DMS114 treated with DMSO at 0.1 percent for 48 hours (cell line): Measurements from ENCODE around the gene CWC27.

ENCODE experiments used
- DNase-seq: peaks from one replicate; lab custom pipeline; 2025; ENCODE audit not compliant: unreplicated experiment; lab: John Stamatoyannopoulos, UW

CWC27 gene

DNA sequence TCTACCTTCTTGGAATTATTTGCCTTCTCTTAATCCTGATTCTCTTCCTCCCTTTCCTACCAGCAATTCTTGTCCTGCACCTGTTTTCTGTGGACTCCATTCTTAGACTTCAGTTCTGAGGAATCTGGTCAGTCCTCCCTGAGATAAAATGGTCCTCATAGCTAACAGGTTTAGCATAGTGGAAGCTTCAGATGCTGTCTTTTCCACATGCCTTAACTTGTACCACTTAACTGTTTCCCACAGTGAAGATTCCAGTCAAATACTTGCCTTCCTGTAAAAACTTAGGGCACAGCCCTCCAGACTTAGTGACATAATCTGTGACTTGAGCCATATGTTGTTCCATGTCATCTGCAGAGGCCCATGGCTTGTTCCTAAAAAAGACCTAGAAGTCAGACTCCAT, 261.3 kb downstream of the CWC27 start:
- no peak for DNase-seq

DNA sequence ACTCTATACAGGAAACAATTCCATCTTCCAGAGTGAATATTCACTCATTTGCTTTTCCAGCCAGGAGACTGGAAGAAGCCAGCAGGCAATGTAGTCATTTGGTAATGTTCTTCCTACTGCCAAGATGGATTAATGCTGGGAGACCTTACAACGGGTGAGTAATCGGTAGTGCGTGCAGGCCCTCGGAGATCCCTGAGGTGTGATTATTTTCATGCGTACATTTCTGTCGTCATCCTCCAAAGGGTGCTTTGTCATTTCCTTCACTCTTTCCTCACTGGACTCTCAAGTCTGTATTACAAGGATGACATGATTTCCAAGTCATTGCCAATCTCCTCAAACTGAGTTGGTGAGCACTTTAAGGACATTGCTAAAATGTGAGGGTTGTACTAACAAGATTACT, 263.5 kb downstream of the CWC27 start:
- DNase-seq, result no peak

DNA sequence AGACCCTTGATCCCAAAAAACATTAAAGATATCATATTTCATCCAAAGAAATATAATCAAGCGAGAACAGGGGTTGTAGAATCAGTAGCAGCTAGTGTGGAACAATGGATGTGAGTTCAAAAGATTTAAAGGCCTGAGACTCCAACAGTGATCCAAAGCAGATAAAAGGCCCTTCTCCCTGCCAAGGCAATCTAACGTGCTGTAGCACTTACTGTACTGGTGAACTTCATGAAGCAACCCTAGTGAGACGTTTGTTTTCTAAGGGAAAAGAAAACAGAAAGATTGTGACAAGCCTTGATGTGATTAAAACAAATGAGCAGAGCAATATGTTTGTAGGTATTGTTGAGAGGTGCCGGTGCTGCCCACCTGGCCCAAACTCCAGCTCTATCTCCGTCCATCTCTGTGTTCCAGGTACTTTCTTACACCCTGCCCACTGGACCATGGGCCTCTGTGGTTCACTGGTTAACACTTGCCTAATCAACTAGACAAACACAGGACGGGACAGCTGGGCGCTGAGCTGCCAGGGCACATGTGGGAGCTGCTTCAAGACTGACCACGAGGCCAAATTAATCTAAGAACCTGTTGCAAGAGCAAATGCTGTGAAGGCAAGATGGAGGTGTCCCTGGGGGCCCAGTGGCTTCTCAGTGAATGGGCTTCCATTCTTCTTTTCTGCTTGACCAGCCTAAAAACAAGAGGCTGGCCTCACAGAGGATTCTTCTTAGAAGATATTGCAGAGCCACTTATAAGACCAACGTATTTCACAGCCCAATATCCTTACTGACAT, 265.5 kb downstream of the CWC27 start:
- DNase-seq, result no peak

DNA sequence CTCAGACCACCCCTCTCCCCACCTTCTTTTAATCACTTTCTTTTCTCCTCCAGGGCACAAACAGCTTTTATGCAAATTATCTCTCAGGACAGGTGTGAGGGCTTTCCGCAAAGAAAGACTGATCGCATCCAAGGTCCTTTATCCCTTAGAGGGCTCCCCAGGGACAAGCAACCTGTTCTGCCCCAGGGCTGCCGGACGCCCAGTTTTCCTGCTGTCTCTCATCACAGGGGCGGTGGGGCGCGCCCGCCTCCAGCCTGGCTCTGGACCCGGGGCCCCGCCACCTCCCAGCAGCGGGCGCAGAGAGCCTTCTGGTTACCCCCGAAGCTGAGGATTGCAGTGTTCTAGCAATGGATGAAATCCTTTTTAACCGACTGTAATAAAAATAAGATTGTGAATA, 266.1 kb downstream of the CWC27 start:
- no peak for DNase-seq

DNA sequence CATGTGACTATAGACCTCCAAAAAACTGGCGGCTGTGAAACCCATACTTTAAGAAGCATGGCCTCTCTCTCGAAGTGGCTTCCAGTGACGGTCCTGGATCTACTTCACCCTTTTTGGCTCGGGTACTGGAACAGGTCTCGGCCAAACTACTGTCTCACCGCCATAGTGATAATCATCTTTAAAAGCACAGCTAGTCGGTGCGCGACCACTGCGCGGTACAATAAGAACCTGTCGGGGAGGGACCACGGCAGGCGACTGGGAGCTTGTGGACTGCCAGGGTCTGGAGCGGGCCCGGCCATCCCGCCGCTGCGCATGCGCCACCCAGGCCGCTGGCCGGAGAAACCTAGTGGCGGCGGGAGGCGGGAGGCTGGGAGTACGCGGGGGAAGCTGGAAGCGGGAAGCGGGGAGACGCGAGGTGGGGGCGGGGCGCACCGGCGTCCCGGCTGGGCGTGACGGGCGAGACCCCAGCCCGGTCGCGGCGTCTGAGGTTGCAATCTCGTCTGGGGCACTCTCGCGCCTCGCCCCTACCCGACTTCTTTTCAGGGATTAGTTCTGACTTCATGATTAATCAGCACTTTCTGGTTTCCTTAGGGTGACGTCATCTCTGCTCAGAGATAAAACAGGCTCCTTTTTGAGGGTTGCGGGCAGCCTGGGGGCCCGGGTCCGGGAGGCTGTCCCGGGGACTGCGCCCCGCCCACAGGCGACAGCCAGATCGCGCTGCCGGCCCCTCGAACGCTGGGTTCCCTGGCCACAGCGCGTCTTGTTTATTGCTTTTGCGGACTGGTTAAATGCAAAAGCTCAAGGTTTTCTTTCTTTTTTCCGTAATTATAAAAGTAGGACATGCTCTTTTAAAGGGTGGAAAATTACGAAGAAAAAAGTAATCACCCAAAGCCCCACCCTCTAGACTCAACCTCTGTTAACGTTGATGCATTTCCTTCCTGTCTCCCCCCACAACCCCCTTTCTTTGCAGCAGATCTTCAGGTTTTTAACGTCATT, 266.8 kb downstream of the CWC27 start:
- peak; percentile 71 for DNase-seq

DNA sequence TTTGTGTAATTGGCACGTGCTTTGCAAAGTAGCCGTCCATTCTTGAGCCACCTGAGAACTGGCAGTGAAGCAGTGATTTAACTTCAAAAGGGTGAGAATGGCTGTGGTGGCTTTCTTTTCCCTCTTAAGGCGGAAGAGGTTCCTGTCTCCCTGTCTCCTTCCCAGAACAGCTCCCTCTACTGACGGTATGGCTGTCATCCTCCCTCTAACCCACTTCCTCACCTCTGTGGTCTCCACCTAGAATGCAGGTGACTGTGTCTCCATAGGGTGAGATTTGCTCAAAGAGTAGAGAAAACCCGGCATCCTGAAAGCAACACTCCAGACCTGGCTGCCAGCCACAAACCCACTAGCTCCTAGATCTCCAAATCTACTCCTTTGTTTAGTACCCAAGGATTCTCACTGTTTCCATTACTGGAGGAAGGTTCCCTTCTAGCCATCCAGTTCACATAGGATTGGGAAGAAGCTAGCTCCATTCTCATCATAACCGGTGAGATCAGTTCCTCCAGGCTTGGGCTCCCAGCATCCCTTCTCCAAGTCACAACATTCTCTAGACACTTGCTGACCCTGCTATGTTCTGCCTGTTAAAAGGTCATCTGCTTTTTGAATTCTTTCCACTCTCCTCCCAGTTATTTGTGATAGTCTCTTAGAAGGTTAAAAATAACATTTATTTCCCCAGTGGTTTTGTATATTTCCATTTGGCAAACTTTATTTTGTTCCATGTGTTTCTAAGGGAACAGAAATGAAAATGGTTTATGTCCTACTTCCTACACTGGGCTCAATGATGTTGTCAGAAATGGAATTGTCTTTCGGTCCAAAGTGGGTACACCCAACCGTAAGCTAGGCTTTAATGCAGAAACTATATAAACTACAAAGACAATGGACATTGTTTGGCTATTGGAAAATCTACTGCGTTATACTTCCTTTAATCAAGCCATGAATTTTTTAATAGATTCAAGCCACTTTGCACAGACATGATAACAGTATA, 269.4 kb downstream of the CWC27 start:
- DNase-seq, result no peak

DNA sequence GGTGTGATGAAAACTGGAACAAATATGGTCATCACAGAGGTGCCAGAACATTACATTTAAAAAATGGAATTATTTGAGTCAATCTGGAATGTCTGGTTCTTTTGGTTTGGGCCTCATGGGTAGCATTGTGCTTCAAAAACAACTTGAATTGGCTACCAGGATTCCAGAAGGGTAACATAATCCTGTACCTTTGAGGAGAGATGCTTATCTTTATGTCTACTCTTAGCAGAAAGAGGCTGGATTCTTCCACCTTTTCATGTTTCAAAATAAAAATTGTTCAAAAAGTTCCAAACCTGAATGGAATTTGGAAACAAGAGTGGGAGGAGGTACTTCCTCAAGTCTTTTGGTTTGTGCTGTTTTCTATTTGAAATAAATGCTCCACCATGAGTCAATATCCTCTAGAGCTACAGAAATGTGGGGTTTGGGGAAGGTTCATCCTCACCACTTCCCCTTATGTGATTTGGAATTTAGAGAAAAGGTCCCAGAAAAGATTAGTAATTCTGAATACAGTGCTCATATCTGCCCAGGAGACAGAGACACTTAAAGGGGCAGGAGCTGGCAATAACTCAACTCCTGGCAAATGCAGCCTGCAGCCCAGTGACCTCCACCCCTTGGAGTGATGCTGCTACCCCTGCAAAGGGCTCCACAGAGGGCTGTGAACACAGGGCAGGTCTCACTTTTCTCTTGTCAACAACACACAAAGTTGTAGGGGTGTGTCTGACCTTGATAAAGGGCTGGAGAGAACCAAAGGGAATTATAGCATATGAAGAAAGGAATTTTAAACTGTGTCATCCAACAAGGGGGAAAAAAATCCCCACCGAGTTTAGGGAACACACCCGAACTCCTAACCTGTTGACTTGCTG, 272.8 kb downstream of the CWC27 start:
- no peak for DNase-seq

DNA sequence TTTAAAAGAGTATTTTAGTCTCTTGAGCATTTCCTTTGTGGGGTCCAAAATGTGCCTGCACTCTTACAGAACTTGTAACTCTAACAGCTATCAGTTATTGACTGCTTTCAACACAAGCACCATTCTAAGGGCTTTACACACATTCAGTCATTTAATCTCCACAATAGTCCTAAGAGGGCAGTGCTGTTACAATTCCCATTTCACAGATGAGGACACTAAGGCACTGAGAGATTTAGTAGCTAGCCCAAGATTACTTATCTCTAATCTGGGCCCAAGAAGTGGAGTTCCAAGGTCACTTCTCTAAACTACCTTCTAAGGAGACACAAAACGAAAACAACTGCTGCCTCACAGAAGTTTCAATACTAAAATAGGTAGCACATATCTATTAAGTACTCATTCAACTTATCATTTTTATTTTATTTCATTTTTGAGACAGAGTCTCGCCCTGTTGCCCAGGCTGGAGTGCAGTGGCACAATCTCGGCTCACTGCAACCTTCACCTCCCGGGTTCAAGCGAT, 275.2 kb downstream of the CWC27 start:
- DNase-seq, result no peak

DNA sequence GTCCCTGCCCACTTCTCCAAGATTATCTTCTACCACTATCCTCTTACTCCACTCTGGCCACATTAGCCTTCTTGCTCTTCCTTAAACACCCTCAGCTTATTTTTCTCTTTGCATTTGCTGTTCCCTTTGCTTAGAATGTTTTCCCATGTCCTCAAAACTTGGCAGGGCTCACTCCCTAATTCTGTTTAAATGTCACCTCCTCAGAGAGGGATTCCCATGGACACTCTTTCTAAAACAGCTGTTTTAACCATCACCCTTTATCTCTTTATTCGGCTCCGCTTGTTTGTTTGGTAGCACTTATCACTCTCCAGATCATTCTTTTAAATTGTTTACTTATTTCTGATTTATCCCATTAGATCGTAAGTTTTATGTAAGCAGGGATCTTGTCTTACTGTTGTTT, 278.5 kb downstream of the CWC27 start:
- DNase-seq, result no peak

DNA sequence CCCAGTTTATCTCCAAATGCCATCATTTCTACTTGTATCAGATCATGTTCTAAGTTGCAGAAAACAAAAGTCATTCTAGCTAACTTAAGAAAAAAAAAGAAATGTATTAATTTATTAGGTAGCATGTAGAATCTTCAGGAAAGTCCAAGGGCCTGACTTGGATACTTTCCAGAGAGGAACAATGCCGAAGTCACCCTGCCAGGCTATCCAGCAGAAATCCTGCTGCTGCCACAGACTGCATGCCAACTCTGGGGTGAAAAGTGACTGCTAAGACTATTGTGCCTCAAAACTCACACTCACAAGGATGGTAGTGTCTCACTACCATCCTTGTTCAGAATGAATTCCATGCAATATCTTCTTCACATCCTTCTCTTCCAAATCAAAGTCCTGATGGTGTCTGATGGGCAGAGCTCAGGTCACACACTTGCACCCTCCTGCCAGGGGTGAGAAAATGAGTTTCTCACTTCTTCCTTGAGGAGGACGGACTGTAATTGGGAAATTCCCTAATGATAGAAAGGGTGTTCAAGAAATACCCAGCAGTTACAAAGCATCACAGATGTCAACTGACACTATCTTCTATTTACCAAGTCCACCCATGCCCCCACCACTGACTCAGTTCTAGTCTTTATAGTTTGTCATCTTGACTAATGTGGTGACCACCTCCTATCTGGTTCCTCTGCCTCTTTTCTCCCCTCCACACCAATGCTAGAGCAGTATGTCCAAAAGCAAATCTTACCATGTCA, 279.4 kb downstream of the CWC27 start:
- DNase-seq, result no peak

DNA sequence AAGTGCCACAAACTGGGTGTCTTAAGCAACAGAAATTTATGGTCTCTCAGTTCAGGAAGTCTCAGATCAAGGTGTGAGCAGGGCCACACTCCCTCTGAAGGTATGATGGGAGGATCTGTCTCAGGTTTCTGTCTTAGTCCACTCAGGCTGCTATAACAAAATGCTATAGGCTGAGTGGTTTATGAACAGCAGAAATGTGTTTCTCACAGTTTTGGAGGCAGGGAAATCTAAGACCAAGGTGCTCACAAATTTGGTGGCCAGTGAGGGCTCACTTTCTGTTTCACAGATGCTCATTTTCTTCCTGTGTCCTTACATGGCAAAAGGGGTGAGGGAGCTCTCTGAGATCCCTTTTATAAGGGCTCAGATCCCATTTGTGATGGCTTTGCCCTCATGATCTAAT, 281.4 kb downstream of the CWC27 start:
- no peak for DNase-seq

DNA sequence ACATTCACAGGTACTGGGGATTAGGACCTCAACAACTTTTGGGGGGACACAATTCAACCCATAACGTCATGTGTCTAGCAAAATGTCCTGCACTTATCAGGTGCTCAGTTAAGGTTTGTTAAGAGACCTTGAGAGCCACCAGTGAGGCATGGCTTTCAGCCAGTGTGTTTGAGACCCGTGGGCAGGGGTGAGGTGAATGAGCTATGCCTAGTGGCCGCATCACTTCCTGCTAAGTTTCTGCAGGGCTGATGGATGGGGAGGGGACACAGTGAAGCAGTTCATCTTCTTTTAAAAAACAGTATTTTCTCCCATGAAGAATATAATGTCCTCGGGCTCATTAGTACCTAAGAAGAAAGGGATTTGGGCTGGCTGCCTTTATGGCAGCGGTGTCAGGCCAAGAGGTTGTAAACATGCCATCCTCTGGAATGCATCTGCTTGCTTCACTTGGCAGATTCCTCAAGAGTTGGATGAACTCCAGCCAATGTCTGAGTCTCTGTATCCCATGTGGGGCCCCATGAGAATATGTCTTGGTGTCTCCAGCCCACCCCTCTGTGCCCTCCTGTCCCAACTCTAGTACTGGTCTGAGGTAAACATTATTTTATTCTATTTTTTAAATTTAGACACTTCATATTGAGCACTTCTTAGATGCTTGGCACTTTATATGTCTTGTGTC, 282.2 kb downstream of the CWC27 start:
- DNase-seq, result no peak

DNA sequence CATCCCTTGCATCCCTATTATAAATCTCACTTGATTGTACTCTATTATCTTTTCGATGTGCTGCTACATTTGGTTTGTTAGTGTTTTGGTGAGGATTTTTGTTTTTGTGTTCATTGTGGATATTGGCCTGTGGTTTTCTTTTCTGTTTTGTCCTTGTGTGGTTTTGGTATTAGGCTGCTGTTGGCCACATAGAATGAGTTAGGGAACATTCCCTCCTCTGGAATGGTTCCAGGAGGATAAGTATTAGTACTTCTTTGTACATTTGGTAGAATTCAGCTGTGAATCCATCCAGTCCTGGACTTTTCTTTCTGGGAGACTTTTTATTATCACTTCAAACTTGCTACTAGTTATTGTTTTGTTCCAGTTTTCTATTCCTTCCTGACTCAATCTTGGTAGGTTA, 287.2 kb downstream of the CWC27 start:
- no peak for DNase-seq

DNA sequence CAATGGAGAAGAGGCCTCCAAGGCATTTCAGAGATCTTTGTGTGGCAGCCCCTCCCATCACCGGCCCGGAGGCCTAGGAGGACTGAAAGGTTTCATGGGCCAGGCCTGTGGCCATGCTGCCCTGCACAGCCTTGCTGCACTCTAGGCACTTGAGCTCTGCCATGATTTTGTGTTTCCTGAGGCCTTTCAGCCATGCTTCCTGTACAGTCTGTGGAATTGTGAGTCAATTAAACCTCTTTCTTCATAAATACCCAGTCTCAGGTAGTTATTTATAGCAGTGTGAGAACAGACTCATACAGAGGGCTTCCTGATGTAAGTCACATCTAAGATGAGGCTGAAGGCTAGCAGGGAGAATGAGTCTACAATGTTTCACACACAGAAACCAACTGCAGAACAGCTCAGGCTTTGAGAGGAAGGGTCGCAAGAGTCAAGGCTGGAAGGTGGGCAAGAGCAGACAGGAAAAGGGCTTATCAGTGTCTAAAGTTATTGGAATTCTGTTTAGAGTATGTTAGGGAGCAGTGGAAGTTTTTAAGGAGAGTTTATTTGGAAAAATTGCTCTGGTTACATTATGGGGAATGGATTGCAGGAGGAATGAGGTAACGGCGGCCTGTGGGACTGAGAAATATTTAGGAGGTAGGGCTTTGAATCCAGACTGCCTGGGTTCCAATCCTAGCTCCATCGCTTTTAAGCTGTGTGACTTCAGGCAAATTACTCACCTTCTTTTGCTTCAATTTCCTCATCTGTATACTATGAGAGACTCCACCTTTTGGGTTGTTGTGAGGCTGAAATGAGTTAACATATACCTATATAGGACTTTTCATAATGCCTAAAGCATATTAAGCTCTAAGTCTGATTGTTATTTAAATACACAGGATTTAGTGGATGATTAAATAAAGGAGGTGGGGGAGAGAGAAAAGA, 291.2 kb downstream of the CWC27 start:
- no peak for DNase-seq

DNA sequence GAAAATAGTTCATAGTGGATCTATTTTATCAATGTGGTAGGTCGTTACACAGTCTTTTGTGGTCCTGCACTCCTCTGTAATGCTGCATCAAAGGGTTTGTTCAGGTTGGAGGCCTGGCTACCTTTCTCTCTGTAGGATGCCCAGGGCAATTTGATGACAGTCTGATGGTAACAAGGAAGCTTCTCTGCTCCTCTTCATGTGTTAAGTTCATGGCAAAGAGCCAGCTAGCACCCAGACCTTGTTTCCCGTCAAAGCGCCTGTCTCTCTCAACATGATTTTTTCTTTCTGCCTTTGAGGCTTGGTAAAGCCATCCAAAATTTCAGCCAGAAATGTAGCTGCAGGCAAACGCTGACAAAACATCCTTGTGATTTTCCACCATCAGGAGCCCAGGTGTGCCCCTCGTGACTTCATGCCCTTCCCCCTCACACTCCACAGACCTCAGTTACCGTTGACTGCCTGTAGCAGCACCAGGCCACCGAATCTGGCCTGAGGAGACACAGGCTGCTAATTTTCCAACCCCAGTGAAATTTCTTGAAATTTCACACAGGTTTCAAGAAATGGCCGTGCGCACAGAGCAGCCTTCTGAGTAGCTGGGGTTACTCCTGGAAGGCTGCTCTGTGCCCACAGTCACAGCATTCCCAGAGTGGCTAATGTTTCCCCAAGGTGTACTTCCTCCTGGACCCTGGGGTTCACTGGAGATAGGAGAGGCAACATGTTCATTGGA, 292.7 kb downstream of the CWC27 start:
- DNase-seq, result no peak

DNA sequence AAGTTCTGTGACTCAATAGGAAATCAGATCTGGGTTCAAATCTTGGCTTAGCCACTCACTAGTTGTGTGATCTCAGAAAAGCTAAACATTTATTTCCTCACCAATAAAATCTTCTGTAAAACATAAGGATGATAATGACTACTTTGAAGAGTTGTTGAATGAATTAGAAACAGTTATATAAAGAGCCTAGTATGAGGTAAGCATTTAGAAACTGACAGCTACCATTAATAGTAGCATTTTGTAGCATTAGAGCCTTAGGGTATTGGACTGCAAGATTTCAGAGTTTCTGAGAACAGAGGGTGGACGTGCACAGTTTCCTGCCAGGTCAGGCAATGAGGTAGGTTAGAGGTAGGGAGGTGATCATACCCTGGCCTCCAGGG, 293.2 kb downstream of the CWC27 start:
- no peak for DNase-seq
